WTC11 (cell line): ENCODE data around the gene SPRING1. TPM values are rescaled to one million over a fixed set of nuclear protein-coding genes. Genes with fewer than 3 reads are reported as not detected.

Source experiments
- ATAC-seq: fragments of 200-7000 bp; cut with Tn5 transposase; 2 replicates; pipeline ENCODE4 v1.10.0; 2021; ENCODE audit warnings: mild to moderate bottlenecking, moderate library complexity
- Bru-seq: library from RNA; stranded (reverse); fragments of 400-500 nt; gene quantifications from one replicate; lab custom pipeline; 2021; lab: Mats Ljungman, UMichigan
- CTCF ChIA-PET: fragments of 300-600 bp; sonication (Branson Sonifier 250); formaldehyde crosslinking; loops from one replicate; lab custom pipeline; 2021; ENCODE audit warnings: antibody characterized with exemption; lab: Charles Lee
- POLR2A ChIA-PET: fragments of 350-600 bp; sonication (Branson Sonifier 250); formaldehyde crosslinking; loops from one replicate; lab custom pipeline; 2021; ENCODE audit warnings: antibody characterized with exemption; lab: Charles Lee
- DNase-seq: peaks from one replicate; pipeline ENCODE4 v3.0.0; 2021; ENCODE audit warnings: low spot score
- H3K27ac Mint-ChIP-seq: 2 replicates; pipeline ENCODE4 v1.8.0; 2021; ENCODE audit warnings: mixed read lengths
- H3K27me3 Mint-ChIP-seq: 2 replicates; pipeline ENCODE4 v1.8.0; 2021; ENCODE audit warnings: low read depth, mild to moderate bottlenecking, moderate library complexity, mixed read lengths
- H3K36me3 Mint-ChIP-seq: 2 replicates; pipeline ENCODE4 v1.8.0; 2021; ENCODE audit warnings: mixed read lengths
- H3K4me1 Mint-ChIP-seq: 2 replicates; pipeline ENCODE4 v1.8.0; 2022; ENCODE audit warnings: mixed read lengths
- H3K4me3 Mint-ChIP-seq: 2 replicates; pipeline ENCODE4 v1.8.0; 2021; ENCODE audit warnings: mild to moderate bottlenecking, moderate library complexity, mixed read lengths
- H3K9me3 Mint-ChIP-seq: 2 replicates; pipeline ENCODE4 v1.8.0; 2021; ENCODE audit warnings: mixed read lengths
- ESRRA ChIP-seq: sonication (generic); formaldehyde crosslinking; IDR thresholded peaks from 2 replicates; pipeline ENCODE4 v1.8.1; 2022; ENCODE audit warnings: mild to moderate bottlenecking, missing genetic modification reagents, borderline replicate concordance
- FOXJ3 ChIP-seq: sonication (generic); formaldehyde crosslinking; IDR thresholded peaks from 2 replicates; pipeline ENCODE4 v1.9.0; 2021; ENCODE audit warnings: missing genetic modification reagents, mild to moderate bottlenecking, borderline replicate concordance
- FOXK1 ChIP-seq: sonication (generic); formaldehyde crosslinking; IDR thresholded peaks from 2 replicates; pipeline ENCODE4 v1.8.0; 2022; ENCODE audit warnings: mild to moderate bottlenecking, moderate library complexity, missing genetic modification reagents
- GABPB1 ChIP-seq: sonication (generic); formaldehyde crosslinking; IDR thresholded peaks from 2 replicates; pipeline ENCODE4 v1.8.1; 2023; ENCODE audit warnings: mild to moderate bottlenecking, missing genetic modification reagents
- JUN ChIP-seq: sonication (generic); formaldehyde crosslinking; IDR thresholded peaks from 2 replicates; pipeline ENCODE4 v1.8.0; 2023; ENCODE audit warnings: mild to moderate bottlenecking, missing genetic modification reagents
- MXD4 ChIP-seq: fragments of 250-450 bp; sonication (Bioruptor Pico); IDR thresholded peaks from 2 replicates; pipeline ENCODE4 v1.8.0; 2021; ENCODE audit warnings: mild to moderate bottlenecking, moderate library complexity, borderline replicate concordance
- MYBL2 ChIP-seq: sonication (generic); formaldehyde crosslinking; IDR thresholded peaks from 2 replicates; pipeline ENCODE4 v1.8.1; 2023; ENCODE audit warnings: mild to moderate bottlenecking, moderate library complexity, missing genetic modification reagents
- NFYB ChIP-seq: sonication (generic); formaldehyde crosslinking; conservative IDR thresholded peaks from 2 replicates; pipeline ENCODE4 v1.8.0; 2022; ENCODE audit warnings: low read depth, missing genetic modification reagents
- NR2C2 ChIP-seq: sonication (generic); formaldehyde crosslinking; IDR thresholded peaks from 2 replicates; pipeline ENCODE4 v1.8.0; 2022; ENCODE audit warnings: mild to moderate bottlenecking, missing genetic modification reagents
- OVOL2 ChIP-seq: fragments of 250-450 bp; sonication (Bioruptor Pico); IDR thresholded peaks from 2 replicates; pipeline ENCODE4 v1.9.0; 2021; ENCODE audit warnings: mild to moderate bottlenecking, borderline replicate concordance
- PRRX2 ChIP-seq: fragments of 250-450 bp; sonication (Bioruptor Pico); IDR thresholded peaks from 2 replicates; pipeline ENCODE4 v1.8.0; 2021; ENCODE audit warnings: mild to moderate bottlenecking
- RORB ChIP-seq: fragments of 250-450 bp; sonication (Bioruptor Pico); IDR thresholded peaks from 2 replicates; pipeline ENCODE4 v1.9.0; 2021; ENCODE audit warnings: mild to moderate bottlenecking
- SMAD4 ChIP-seq: sonication (generic); formaldehyde crosslinking; IDR thresholded peaks from 2 replicates; pipeline ENCODE4 v1.8.0; 2022; ENCODE audit warnings: mild to moderate bottlenecking, missing genetic modification reagents
- SP1 ChIP-seq: sonication (generic); formaldehyde crosslinking; conservative IDR thresholded peaks from 2 replicates; pipeline ENCODE4 v1.8.1; 2022; ENCODE audit warnings: missing genetic modification reagents
- ZNF121 ChIP-seq: sonication (generic); formaldehyde crosslinking; IDR thresholded peaks from 2 replicates; pipeline ENCODE4 v1.8.0; 2023; ENCODE audit warnings: missing genetic modification reagents
- ZNF219 ChIP-seq: sonication (generic); formaldehyde crosslinking; IDR thresholded peaks from 2 replicates; pipeline ENCODE4 v1.8.0; 2023; ENCODE audit warnings: missing genetic modification reagents, mild to moderate bottlenecking, borderline replicate concordance
- ZNF416 ChIP-seq: fragments of 250-450 bp; sonication (Bioruptor Pico); IDR thresholded peaks from 2 replicates; pipeline ENCODE4 v1.9.0; 2021; ENCODE audit warnings: mild to moderate bottlenecking, inconsistent platforms
- ZNF423 ChIP-seq: fragments of 250-450 bp; sonication (Bioruptor Pico); IDR thresholded peaks from 2 replicates; pipeline ENCODE4 v2.1.2; 2022; ENCODE audit warnings: mild to moderate bottlenecking, moderate library complexity
- long read RNA-seq, 3 experiments: library from RNA in 1 of 3; library from capped mRNA in 1 of 3; library from polyadenylated mRNA in 1 of 3; unstranded in 2 of 3; stranded (forward) in 1 of 3; transcript quantifications; one replicate each; pipeline ENCODE4 v2.0.0, GENCODE V29; 2021
- total RNA-seq: library from RNA; stranded (reverse); gene quantifications from 3 replicates; pipeline ENCODE4 v1.2.3, GENCODE V29; 2021
- TF ChIP-seq, protein P1 (sequence below): sonication (generic); formaldehyde crosslinking; IDR thresholded peaks from 2 replicates; pipeline ENCODE4 v1.8.0; 2022; ENCODE audit warnings: mild to moderate bottlenecking, missing genetic modification reagents
- TF ChIP-seq, protein P2 (sequence below): sonication (generic); formaldehyde crosslinking; IDR thresholded peaks from 2 replicates; pipeline ENCODE4 v1.8.0; 2022; ENCODE audit warnings: mild to moderate bottlenecking, missing genetic modification reagents
- TF ChIP-seq, protein P3 (sequence below): sonication (generic); formaldehyde crosslinking; conservative IDR thresholded peaks from 2 replicates; pipeline ENCODE4 v1.8.1; 2022; ENCODE audit warnings: mild to moderate bottlenecking, missing genetic modification reagents
- TF ChIP-seq, protein P4 (sequence below): sonication (generic); formaldehyde crosslinking; IDR thresholded peaks from 2 replicates; pipeline ENCODE4 v1.8.1; 2022; ENCODE audit warnings: mild to moderate bottlenecking, moderate library complexity, missing genetic modification reagents
- TF ChIP-seq, protein P5 (sequence below): sonication (generic); formaldehyde crosslinking; IDR thresholded peaks from 2 replicates; pipeline ENCODE4 v1.8.1; 2023; ENCODE audit warnings: mild to moderate bottlenecking, missing genetic modification reagents
- TF ChIP-seq, protein P6 (sequence below): sonication (generic); formaldehyde crosslinking; IDR thresholded peaks from 2 replicates; pipeline ENCODE4 v1.8.1; 2022; ENCODE audit warnings: low read depth, mild to moderate bottlenecking, moderate library complexity, missing genetic modification reagents, borderline replicate concordance
- TF ChIP-seq, protein P7 (sequence below): sonication (generic); formaldehyde crosslinking; IDR thresholded peaks from 2 replicates; pipeline ENCODE4 v1.8.0; 2023; ENCODE audit warnings: mild to moderate bottlenecking, missing genetic modification reagents

SPRING1 gene, protein sequence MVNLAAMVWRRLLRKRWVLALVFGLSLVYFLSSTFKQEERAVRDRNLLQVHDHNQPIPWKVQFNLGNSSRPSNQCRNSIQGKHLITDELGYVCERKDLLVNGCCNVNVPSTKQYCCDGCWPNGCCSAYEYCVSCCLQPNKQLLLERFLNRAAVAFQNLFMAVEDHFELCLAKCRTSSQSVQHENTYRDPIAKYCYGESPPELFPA
- total RNA-seq (42.1 to 46.1 TPM (median 43.7 TPM) in 3 replicates), Bru-seq, nascent RNA (percentile 81 among the genes with signal in this experiment)
- long read RNA-seq, experiment 1, full-length matches to known transcripts = 97 of 138 reads
- long read RNA-seq, experiment 1, partial matches to known transcripts = 1 of 138 reads
- long read RNA-seq, experiment 1, other reads (novel, unspliced or antisense) = 40 of 138 reads
- long read RNA-seq, experiment 2, full-length matches to known transcripts = 17 of 55 reads
- long read RNA-seq, experiment 2, partial matches to known transcripts = 1 of 55 reads
- long read RNA-seq, experiment 2, other reads (novel, unspliced or antisense) = 37 of 55 reads
- long read RNA-seq, experiment 3, partial matches to known transcripts = 0 of 2 reads
- long read RNA-seq, experiment 3, other reads (novel, unspliced or antisense) = 2 of 2 reads

DNA sequence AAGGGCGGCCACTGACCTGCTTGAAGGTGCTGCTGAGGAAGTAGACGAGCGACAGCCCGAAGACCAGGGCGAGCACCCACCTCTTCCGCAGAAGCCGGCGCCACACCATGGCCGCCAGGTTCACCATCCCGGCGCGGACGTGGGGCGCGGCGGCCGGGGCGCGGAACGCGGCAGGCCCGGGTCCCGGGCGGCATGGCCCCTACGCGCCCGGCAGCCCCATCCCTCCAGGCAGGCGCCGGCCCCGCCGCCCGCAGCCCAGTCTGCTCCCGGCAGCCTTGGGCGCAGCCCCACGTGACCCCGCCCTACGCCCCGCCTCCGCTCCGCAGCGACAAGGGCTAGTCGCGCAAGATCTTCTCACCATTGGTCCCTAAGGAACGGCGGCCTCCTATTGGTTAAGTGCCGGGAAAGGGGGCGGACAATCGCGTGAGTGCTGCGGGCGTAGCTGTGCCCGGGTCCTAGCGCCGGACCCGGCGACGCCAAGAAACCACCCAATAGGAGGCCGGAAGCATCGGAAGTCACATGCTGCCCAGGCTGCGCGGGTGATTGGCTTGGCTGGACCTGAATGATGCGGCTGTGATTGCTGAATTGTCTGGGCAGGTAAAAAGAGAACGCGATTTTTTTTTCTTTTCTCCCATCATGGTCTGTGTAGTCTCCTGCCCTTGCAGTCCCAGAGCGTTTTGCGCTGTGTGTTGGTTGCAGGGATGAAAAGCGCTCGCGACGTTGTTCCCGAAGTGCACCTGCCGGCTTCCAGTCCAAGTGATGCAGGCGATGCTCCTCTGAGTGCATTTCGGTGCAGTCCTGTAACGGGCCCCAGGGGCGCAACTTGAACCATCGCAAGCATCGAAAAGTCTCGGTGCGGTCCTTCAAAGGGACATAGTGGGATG is at the start of gene SPRING1, which contains the start of gene RNFT2:
Gene SPRING1 (minus strand): TSS at position 296 of the 884 bp plus-strand sequence. CDS start 169 bp downstream, at position 127.
Gene RNFT2 (plus strand): TSS at position 542 of the 884 bp plus-strand sequence. CDS start 2,183 bp downstream, outside the sequence.
- Mint-ChIP-seq H3K36me3 (peaks cover 23% of the 10 kb centered on the region), H3K27ac (peak within 1 kb of the TSS; percentile 86), H3K4me1 (peaks cover 16% of the 10 kb centered on the region), H3K27me3 (no peaks in the 10 kb centered on the region), H3K9me3 (no peaks in the 10 kb centered on the region), H3K4me3 (peak within 1 kb of the TSS; percentile 98)
- ChIA-PET CTCF (interaction anchor here (0.6 kb wide), 2 partner anchors 147 to 301 kb away, joined by 3 read pairs; no protein-coding TSS in a partner anchor), POLR2A (no interaction called here)
- peak; percentile 97 for ATAC-seq
- peak; percentile 99 for DNase-seq
- TF ChIP-seq, protein P1, sequence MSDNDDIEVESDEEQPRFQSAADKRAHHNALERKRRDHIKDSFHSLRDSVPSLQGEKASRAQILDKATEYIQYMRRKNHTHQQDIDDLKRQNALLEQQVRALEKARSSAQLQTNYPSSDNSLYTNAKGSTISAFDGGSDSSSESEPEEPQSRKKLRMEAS (CRISPR knock-in tag) = peak; percentile 83
- TF ChIP-seq JUN (CRISPR knock-in tag) = no peak
- TF ChIP-seq, protein P2, sequence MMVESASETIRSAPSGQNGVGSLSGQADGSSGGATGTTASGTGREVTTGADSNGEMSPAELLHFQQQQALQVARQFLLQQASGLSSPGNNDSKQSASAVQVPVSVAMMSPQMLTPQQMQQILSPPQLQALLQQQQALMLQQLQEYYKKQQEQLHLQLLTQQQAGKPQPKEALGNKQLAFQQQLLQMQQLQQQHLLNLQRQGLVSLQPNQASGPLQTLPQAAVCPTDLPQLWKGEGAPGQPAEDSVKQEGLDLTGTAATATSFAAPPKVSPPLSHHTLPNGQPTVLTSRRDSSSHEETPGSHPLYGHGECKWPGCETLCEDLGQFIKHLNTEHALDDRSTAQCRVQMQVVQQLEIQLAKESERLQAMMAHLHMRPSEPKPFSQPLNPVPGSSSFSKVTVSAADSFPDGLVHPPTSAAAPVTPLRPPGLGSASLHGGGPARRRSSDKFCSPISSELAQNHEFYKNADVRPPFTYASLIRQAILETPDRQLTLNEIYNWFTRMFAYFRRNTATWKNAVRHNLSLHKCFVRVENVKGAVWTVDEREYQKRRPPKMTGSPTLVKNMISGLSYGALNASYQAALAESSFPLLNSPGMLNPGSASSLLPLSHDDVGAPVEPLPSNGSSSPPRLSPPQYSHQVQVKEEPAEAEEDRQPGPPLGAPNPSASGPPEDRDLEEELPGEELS (CRISPR knock-in tag) = 0 out of 2 replicates have a peak, but pooled peaks have one; percentile 19
- TF ChIP-seq, protein P3, sequence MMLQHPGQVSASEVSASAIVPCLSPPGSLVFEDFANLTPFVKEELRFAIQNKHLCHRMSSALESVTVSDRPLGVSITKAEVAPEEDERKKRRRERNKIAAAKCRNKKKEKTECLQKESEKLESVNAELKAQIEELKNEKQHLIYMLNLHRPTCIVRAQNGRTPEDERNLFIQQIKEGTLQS (CRISPR knock-in tag) = no peak
- TF ChIP-seq NFYB (CRISPR knock-in tag) = peak; percentile 82
- peak; percentile 99 for TF ChIP-seq SP1 (CRISPR knock-in tag)
- no peak for TF ChIP-seq FOXJ3
- TF ChIP-seq MYBL2 (CRISPR knock-in tag) = peak; percentile 88; the same call in 1 of the 2 replicates
- peak; percentile 74 for TF ChIP-seq GABPB1
- TF ChIP-seq, protein P4, sequence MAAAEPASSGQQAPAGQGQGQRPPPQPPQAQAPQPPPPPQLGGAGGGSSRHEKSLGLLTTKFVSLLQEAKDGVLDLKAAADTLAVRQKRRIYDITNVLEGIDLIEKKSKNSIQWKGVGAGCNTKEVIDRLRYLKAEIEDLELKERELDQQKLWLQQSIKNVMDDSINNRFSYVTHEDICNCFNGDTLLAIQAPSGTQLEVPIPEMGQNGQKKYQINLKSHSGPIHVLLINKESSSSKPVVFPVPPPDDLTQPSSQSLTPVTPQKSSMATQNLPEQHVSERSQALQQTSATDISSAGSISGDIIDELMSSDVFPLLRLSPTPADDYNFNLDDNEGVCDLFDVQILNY = no peak
- no peak for TF ChIP-seq ZNF423 (CRISPR knock-in tag)
- no peak for TF ChIP-seq OVOL2 (CRISPR knock-in tag)
- TF ChIP-seq ZNF416 = 0 out of 2 replicates have a peak, but pooled peaks have one; percentile 38
- TF ChIP-seq, protein P5, sequence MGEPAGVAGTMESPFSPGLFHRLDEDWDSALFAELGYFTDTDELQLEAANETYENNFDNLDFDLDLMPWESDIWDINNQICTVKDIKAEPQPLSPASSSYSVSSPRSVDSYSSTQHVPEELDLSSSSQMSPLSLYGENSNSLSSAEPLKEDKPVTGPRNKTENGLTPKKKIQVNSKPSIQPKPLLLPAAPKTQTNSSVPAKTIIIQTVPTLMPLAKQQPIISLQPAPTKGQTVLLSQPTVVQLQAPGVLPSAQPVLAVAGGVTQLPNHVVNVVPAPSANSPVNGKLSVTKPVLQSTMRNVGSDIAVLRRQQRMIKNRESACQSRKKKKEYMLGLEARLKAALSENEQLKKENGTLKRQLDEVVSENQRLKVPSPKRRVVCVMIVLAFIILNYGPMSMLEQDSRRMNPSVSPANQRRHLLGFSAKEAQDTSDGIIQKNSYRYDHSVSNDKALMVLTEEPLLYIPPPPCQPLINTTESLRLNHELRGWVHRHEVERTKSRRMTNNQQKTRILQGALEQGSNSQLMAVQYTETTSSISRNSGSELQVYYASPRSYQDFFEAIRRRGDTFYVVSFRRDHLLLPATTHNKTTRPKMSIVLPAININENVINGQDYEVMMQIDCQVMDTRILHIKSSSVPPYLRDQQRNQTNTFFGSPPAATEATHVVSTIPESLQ (CRISPR knock-in tag) = no peak
- TF ChIP-seq, protein P6, sequence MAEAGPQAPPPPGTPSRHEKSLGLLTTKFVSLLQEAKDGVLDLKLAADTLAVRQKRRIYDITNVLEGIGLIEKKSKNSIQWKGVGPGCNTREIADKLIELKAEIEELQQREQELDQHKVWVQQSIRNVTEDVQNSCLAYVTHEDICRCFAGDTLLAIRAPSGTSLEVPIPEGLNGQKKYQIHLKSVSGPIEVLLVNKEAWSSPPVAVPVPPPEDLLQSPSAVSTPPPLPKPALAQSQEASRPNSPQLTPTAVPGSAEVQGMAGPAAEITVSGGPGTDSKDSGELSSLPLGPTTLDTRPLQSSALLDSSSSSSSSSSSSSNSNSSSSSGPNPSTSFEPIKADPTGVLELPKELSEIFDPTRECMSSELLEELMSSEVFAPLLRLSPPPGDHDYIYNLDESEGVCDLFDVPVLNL (CRISPR knock-in tag) = 0 out of 2 replicates have a peak, but pooled peaks have one; percentile 47
- TF ChIP-seq RORB = no peak
- no peak for TF ChIP-seq SMAD4 (CRISPR knock-in tag)
- no peak for TF ChIP-seq ZNF121
- no peak for TF ChIP-seq NR2C2 (CRISPR knock-in tag)
- TF ChIP-seq ZNF219 (CRISPR knock-in tag) = no peak
- TF ChIP-seq, protein P7, sequence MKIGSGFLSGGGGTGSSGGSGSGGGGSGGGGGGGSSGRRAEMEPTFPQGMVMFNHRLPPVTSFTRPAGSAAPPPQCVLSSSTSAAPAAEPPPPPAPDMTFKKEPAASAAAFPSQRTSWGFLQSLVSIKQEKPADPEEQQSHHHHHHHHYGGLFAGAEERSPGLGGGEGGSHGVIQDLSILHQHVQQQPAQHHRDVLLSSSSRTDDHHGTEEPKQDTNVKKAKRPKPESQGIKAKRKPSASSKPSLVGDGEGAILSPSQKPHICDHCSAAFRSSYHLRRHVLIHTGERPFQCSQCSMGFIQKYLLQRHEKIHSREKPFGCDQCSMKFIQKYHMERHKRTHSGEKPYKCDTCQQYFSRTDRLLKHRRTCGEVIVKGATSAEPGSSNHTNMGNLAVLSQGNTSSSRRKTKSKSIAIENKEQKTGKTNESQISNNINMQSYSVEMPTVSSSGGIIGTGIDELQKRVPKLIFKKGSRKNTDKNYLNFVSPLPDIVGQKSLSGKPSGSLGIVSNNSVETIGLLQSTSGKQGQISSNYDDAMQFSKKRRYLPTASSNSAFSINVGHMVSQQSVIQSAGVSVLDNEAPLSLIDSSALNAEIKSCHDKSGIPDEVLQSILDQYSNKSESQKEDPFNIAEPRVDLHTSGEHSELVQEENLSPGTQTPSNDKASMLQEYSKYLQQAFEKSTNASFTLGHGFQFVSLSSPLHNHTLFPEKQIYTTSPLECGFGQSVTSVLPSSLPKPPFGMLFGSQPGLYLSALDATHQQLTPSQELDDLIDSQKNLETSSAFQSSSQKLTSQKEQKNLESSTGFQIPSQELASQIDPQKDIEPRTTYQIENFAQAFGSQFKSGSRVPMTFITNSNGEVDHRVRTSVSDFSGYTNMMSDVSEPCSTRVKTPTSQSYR = no peak
- no peak for TF ChIP-seq MXD4 (CRISPR knock-in tag)
- peak; percentile 77 for TF ChIP-seq FOXK1 (CRISPR knock-in tag)
- no peak for TF ChIP-seq ESRRA (CRISPR knock-in tag)
- no peak for TF ChIP-seq PRRX2 (CRISPR knock-in tag)
